Stimulated activated naive CD4-positive, alpha-beta T cell treated with Interleukin-2 at 50 U/mL for 16 hours (primary cell): ENCODE results near the gene CLDN24.

Experiments
- DNase-seq: peaks from one replicate; lab custom pipeline; 2025; lab: John Stamatoyannopoulos, UW

Gene CLDN24

GRCh38 chr4:183284258-183284785 lies 37.9 kb downstream of the CLDN24 start:
- DNase-seq = no peak

GRCh38 chr4:183276106-183276505 lies 46.1 kb downstream of the CLDN24 start:
- no peak for DNase-seq

- DNase-seq = no peak
Observed at GRCh38 chr4:183272384-183272783, 49.8 kb downstream of the CLDN24 start.
